Activated CD4-positive, alpha-beta T cell treated with anti-CD3 and anti-CD28 coated beads, Interleukin-10, Interleukin-2, amounts not matched to agents 100 ng/mL and 50 ng/mL, durations not matched to agents 16 hours and 8 hours (primary cell): Measurements from ENCODE around the gene WDR59.

Experiments
- DNase-seq: peaks from one replicate; pipeline ENCODE4 v3.0.0-alpha.2; 2020

Gene WDR59

DNA sequence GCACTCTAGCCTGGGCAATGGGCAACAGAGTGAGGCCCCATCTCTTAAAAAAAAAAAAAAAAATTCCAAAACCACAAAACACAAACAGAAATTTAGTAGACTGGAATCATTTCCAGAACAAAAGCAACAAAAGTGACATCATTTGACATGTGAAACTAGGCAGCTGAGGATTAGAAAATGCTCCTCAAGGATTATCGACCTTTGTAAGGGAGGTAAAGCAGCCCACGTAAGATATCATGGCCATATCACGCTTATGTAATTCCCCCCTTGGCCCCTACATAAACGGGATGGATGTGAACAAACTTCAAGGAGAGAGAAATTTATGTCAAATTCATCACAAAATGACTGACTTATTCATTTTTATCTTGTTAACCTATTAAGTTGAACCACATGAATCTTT is 83.3 kb downstream of the WDR59 start:
- DNase-seq = no peak

DNA sequence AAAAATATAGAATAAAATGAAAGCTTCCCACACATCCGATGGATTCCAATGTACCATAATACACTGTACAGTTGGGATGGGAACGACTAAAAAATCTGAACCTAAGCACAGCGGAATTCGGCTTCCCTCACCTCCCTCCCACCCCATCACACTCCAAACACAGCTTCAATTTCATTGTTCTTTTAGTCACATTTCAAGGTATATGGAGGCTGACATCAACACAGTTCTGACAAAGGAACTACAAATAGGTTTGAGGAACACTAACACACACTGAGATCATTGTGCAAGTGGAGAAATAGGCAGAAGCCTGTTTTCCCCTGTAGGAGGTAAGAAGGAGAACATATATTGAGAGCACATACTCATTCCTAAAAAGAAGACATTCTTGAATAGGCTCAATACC is 85.1 kb downstream of the WDR59 start:
- no peak for DNase-seq

DNA sequence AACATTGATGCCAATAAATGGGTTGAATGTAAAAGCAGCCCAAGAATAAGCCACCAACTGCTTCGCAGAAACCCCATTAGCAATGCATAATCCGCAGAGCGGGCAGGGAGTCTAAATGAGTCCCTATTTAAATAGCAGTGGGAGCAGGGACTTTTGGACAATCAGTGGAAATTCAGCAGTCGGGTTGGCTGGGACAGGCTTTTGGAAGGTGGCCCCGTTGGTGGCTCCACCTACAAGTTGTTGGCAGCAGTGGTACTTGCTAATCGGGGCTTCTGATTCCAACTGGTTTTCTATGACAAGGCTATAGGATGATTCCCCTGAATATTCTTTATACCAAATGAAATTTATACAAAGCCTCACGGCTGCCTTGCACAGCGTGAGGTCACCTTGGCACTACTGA is 86.3 kb downstream of the WDR59 start:
- no peak for DNase-seq

DNA sequence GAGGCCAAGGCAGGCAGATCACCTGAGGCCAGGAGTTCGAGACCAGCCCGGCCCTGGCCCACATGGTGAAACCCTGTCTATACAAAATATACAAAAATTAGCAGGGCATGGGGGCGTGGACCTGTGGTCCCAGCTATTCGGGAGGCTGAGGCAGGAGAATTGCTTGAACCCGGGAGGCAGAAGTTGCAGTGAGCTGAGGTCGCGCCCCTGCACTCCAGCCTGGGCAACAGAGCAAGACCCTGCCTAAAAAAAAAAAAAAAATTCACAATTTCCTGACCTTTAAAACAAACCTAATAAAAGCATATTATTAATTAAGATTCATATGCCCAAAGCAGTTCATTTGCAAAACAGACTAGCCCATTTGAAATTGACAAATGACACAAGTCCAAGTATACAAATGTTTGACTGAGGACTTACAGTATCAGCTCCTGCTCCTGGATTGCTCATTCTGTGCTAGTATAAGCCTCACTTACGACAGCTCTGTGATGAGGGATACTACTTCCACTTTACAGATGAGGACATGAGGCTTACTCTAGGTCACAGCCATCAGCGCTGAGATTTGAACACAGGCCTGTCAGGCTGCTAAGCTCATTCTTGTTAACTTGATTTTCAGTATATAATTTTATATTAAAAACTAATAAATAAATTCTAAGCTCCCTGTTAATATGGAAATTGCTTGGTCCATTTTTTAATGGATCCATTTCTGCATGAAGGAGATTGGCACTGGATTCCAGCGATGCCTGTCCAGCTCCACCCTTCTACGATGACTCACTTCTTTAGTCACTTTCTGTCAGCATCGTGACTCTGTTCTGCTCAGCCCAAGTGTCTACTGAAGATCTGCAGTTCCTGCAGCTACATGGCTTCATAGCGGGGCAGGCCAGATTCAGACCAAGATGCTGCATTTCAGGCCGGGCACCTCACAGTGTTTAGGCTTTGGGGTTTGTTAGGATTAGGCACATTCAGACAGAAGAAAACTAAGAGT is 88.2 kb downstream of the WDR59 start:
- DNase-seq = peak; percentile 9

DNA sequence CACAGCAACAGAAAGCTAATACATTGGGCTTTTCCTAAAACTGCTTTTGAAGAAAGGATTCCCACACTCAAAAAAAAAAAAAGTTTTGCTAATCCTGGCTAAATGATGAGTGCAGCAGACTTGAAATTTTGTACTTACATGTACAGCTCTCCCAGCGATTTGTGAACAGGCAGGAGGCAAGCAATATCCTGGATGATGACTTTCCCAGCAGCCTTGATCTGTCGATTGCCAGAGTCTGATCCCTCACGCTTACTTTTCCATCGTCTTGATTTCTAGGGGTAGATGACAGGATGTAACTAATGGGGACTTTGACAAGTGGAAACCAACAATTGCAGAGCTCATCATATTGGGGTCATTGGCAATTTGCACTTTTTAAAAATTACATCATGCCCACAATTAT is 91.4 kb downstream of the WDR59 start:
- no peak for DNase-seq

DNA sequence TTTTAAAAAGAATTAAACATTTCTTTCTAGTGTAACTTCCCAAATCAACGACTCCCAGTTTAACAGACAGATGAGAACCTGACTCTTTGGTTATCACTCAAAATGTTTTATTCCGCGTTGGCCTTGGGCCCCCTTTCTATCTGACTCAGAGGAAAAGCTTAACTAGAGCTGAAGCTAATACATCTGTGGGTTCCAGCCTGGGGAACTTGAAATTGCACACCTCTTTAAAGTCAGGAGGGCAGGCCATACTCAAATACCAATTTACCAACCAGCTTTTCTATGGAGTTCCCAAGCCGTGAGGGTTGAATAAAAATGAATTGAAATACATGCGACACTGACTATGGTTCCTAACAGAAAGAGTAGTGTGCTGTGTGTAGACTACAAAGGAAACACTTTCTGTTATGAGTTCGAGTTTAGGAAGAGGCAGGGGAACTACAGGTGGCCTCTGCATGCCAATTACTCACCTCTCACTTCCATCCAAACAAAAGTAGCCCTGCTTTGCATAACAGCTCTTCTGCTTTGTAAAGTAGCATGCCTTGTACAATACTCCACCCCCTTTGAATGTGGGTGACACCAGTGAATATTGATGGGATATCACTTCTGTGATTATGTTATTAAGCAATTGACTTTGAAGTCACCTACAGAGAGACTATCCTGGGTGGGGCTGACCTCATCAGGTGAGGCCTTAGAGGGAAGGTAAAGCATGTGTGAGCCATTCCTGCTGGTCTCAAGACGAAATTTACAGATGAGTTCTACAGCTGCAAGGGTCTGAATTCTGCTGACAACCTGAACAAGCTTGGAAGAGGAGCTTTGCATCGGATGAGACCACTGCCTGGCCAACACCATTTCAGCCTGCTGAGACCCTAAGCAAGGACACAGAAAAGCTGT is 92.1 kb downstream of the WDR59 start:
- DNase-seq = no peak

DNA sequence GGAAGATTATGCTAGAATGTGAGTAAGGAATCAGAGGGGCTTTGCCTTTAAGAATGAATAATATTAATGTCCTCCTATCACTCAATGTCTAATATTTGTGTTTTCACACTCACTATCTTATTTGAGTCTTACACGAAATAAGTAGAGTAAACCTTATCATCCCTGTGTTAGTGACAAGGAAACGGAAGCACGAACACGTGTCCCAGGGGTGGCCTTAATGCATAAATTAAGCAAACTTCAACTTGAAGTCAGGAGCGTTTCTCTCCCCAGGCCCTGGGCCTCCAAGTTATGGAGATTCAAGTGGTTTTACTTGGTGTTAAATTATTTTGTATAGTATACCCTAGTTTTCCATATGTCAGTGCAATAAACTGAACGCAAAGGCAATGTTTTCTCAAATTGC is 96.0 kb downstream of the WDR59 start:
- no peak for DNase-seq

DNA sequence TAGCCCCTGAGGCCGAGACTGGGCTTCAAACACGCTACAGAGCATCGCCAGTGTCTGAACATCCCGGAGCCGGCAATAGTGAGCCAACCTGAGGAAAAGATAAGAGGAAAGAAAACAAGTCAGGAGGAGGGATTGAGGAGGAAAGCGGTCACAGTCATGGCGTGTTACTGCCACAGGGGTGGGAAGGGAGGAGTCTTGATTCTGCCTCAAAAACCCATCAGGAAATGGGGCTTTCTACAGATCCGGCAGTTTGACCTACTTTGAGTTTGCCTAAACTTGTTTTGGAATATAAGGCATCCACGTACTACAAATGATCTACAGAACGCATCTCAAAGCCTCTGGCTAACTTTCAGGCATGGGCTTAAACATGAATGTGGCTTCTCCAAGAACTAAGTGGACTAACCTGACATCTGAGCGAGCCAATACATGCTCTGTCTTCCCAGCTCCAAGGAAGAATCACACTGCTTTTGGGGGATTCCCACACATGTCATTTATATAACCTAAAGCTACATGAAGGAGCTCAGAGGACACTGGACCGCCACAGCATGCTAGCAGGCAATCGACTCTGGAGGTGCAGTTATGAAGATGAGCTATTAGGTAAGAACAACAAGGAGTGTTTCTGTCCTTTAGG is 96.6 kb downstream of the WDR59 start:
- DNase-seq = no peak

DNA sequence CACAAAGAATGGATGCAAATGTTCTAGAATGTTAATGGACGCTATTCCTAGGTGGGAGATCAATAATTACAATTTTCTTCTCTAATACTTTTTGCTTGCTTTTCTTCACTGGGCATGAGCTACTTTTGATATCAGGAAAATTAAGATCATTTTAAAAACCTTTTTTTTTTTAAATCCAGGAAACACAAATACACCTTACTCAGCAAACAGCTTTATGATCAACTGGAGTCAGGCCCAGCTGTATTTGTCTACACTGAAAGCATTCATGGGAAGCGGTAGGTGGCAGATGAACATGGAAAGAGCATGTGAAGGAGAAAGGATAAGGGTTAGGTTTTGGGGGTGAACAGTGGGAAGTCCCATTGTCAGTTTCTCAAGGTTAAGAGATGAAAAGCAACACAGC is 97.8 kb downstream of the WDR59 start:
- no peak for DNase-seq

DNA sequence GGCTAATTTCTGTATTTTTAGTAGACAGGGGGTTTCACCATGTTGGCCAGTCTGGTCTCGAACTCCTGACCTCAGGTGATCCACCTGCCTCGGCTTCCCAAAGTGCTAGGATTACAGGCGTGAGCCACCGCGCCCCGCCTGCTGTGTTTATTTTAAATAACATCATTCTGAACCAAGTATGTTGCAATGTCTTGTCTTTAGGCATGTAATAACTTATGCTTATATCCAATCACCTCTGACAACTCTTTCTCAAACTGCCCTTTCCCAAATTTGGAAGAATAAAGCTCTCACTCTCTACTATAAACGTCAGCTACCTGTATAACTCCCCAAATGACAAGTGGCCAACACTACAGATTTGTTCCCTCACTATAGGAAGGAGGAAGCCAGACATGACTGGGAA is 107.2 kb downstream of the WDR59 start:
- no peak for DNase-seq

DNA sequence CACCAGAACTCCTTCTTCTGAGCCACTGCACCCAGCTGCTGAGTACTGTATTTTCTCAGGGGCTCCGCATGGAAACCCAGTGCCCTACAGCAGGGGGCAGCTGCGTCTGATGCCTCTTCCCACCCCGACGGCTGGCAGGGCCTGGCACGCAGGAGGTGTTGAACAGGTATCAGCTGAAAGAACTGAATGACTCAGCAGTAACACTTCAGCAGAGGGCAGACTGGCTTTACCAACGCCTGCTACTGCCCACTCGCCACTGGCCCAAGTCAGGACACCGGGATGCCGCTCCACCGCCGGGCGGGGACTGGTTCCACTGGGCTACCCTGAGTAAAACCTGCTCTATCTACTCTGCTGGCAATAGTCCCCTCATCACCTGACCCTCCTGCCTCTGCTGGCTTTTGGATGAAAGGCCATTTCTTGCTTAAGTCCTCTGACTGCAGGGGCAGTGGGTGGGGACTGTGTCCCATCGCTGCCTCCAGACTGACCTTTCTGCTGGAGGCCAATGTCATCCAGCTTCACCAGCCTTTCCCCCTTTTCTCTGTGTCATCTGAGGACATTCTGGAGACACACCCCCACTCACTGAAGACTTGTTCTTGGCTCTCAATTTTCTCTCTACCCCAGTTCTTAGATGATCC is 109.9 kb downstream of the WDR59 start:
- DNase-seq = no peak

DNA sequence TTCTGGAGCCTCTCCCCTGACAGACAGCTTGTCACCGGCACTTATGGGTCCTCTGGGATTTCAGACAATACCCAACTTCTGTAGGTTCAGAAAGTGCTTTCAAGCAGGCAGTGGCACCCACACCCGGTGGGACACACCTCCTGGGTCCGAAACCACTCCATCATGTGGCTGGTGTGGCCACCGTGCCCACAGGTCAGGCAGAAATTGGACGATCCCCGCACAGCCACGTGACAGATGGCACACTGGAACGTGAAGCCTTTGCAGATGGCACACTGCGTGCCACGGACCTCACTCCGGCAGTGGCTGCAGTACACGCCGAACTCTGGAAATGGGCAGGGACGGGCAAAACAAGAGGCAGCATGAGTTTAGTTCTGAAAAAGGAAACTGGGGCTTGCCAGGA is 110.8 kb downstream of the WDR59 start:
- DNase-seq = no peak

DNA sequence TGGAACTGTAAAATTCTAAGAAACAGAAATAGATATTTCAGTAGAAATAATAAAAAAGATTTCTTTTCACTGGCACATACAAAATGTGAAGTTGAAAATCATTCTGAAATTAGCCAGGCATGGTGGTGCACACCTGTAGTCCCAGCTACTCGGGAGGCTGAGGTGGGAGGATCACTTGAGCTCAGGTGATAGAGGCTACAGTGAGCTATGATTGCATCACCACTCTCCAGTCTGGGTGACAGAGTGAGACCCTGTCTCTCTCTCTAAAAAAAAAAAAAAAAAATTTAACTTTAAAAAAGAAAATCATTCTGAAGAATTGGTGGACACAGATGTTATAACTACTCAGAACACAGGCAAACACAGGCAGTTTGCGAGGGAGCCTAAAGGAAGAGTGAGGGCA is 112.6 kb downstream of the WDR59 start:
- DNase-seq = no peak

DNA sequence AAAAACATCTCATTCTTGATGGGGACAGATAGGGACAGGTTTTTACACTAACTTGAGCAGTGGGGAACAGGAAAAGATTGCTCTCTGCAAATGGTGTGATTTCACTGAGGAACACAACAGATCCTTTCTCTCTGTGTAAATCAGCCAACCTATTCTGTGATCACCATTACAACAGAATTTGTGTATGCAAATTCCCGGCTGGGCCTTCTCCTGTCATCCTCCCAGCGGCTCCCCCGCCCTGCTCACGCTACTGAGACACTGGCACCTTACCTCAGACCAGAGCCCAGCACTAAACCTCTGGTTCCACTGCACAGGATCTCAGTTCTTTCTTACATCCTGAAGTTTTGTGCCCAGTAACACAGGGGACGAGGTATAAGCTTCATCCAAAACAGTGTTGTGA is 113.3 kb downstream of the WDR59 start:
- no peak for DNase-seq

DNA sequence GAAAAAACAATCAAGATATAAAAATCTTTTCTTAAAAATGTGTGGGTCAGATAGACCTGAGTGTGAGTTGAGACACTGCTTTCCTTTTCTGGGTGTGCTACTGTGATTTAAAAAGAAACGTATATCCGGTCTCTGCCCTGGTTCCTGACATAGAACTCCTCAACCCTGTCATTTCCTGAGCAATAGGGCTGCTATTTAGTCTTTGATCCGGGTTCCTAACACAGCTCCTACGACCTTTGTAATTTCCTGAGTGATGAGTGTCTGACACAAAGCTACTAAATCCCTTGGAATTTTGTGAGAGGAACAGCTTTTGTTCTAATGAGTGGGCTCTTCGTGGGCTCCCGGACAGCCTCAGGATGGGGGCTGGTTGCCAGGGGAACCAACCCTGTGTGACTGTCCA is 116.4 kb downstream of the WDR59 start:
- peak; percentile 28 for DNase-seq

DNA sequence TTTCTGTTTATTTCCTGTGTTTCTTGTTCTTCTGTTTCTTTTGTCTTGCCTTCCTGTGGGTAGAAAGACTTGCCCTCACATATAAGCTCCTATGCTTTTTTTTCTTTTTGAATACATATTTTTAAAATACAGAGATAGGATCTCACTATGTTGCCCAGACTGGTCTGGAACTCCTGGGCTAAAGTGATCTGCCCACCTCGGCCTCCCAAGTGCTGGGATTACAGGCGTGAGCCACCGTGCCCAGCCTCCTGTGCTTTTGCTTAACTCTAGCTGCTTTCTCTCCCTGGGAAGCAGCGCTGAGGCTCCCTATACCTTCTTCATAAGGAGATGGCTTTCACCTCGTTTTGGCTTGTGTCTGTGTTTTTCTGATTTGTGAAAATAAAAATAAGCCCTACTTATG is 116.9 kb downstream of the WDR59 start:
- DNase-seq = no peak

DNA sequence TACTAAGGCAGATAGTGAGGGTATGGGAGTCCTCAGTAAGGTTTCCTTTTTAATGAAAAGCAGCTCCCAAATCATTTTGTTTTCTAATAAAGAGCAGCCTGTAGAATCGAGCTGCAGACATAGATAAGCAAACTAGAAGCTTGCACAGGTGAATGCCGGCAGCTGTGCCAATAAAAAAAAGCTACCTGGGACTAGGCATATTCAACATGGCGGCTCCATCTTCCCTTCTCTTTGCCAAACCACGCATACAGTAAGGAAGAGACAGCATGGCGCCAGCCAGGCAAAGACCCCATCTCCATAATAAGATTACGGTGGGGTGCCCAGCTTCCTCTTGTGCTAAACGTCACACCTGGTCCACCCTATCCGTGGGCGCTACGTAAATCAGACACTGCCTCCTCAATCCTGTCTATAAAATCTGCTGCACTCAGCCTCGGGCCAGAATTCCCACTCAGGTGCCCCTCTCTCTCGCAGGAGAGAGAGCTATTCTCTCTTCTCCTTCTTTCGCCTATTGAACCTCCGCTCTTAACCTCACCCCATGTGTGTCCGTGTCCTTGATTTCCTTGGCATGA is 117.6 kb downstream of the WDR59 start:
- no peak for DNase-seq

DNA sequence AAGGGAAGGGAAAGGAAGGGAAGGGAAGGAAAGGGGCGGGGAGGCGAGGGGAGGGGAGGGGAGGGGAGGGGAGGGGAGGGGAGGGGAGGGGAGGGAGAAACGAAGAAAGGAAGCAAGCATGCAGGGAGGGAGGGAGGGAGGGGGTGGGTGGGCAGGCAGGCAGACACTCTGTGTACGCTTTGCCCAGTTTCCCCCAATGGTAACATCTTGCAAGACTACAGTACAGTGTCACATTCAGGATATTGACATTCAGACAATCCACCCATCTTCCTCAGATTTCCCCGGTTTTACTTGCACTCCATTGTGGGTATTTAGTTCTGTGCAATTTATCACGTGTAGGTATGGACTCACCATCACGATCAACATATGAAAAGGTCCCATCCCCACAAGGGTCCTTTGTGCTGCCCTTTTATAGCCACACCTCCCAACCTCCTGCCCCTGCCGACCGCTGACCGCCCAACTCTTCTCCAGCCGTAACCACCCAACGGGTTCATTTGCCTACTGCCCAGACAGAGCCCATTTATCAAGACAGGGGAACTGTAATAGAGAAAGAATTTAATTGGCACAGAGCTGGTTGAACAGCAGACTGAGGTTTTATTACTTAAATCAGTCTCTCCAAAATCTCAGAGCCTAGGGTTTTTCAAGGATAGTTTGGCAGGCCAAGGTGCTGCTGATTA is 118.9 kb downstream of the WDR59 start:
- no peak for DNase-seq

DNA sequence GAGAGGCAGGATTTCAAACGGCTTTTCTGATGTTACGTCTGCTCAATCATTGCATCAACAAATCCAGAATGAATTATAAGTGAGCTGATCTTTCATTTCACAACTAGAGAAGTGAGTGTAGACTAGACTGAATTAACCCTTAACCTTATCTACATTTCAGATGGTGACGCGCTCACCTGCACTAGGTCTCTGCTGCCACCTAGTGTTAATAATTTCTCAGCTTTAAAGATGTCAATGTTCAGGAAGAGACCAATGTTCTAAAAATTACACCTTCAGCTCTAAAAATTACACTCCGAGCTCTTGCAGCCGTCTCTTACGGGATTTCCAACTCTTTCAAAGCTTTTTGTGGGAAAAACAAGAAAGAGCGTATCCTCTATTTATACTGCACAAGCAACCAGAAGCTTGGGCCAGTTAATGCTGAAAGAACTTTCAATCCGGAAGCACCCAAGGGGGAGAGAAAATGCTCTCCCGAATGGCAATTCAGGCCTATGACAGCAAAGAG is 122.1 kb downstream of the WDR59 start:
- peak; percentile 62 for DNase-seq

DNA sequence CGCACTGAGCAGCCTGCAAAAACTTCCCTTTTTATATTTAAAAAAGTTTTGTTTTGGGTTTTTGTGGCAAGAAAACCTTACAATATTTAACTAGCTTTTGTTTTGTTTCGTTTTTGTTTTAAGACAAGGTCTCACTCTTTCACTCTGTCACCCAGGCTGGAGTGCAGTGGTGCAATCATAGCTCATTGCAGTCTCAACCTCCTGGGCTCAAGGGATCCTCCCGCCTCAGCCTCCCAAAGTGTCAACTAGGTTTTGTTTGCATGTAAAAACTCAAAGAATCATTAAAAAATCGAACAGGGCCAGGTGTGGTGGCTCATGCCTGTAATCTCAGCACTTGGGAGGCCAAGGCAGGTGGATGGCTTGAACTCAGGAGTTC is 132.4 kb downstream of the WDR59 start:
- no peak for DNase-seq

DNA sequence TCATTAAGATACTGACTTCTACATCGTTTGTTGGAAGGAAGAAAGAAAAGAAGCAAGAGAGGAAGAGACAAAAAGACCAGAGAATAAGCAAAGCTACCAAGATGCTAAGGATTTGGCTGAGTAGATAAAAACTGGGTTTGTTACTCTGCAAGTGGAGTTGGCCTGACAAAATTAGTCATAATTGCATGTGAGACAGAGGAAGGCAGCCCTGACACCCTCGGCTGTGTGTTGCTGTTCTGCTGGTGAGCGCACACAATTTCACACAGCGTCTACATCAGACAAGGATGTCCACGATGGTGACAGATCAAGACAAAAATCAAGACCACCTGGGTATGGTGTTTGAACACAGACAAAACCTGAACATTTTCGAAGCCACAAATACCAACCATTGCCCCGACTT is 134.9 kb downstream of the WDR59 start:
- no peak for DNase-seq

DNA sequence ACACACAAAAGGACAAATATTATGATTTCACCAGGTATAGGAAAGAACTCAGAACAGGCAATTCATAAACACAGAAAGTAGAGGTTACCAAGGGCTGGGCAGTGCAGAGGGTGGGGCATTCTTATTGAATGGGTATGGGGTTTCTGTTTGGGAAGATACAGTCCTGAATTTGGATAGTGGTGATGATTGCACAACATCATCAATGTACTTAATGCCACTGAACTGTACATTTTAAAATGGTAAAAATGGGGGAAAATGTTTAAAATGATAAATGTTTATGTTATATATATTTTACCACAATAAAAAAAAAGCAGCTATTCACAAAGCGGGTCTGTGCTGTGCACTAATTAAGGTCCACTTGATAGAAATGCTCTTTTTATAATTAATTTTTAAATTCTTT is 137.7 kb downstream of the WDR59 start:
- no peak for DNase-seq
